RKO (cell line): ENCODE measurements around the gene SH3BP5L.
"Not testable (repeated sequence)": the region's sequence is repeated elsewhere in the genome, so short reads cannot be mapped to it uniquely, and the experiment has no call there.

Experiments used
- DNase-seq: peaks from one replicate; pipeline ENCODE4 v3.0.0-alpha.2; 2016; ENCODE audit warnings: low spot score

The SH3BP5L gene

GRCh38 chr1:248850536-248851251 is 25.0 kb upstream of the SH3BP5L start:
- peak; percentile 38 for DNase-seq

GRCh38 chr1:248850124-248850523 is 24.4 kb upstream of the SH3BP5L start:
- DNase-seq: no peak

- peak; percentile 54 for DNase-seq
These were observed 23.9 kb upstream of the SH3BP5L start for GRCh38 chr1:248849637-248850036.

GRCh38 chr1:248849152-248849551 is 23.4 kb upstream of the SH3BP5L start:
- peak; percentile 29 for DNase-seq

GRCh38 chr1:248848602-248849001 is 22.9 kb upstream of the SH3BP5L start:
- DNase-seq: no peak

GRCh38 chr1:248847956-248848561 is 22.3 kb upstream of the SH3BP5L start:
- no peak for DNase-seq

- no peak for DNase-seq
These were observed 21.7 kb upstream of the SH3BP5L start for GRCh38 chr1:248847181-248847955.

GRCh38 chr1:248844526-248844925 is 18.8 kb upstream of the SH3BP5L start:
- DNase-seq: no peak

- no peak for DNase-seq
These were observed 18.0 kb upstream of the SH3BP5L start for GRCh38 chr1:248843687-248844086.

GRCh38 chr1:248842781-248843331 is 17.1 kb upstream of the SH3BP5L start:
- no peak for DNase-seq

GRCh38 chr1:248841702-248842395 is 16.1 kb upstream of the SH3BP5L start:
- DNase-seq: peak; percentile 82

- peak; percentile 90 for DNase-seq
These were observed 15.2 kb upstream of the SH3BP5L start for GRCh38 chr1:248840946-248841345.

GRCh38 chr1:248839168-248839555 is 13.4 kb upstream of the SH3BP5L start:
- DNase-seq: no peak

- peak; percentile 78 for DNase-seq
These were observed 12.8 kb upstream of the SH3BP5L start for GRCh38 chr1:248838357-248839167.

GRCh38 chr1:248837781-248838356 is 12.2 kb upstream of the SH3BP5L start, which contains the start of gene ZNF672:
Gene ZNF672, plus strand, starts transcription at chr1:248838224. Its CDS starts 9,051 bp downstream, at chr1:248847275.
- peak; percentile 97 for DNase-seq

- DNase-seq: peak; percentile 59
These were observed 11.5 kb upstream of the SH3BP5L start for GRCh38 chr1:248837045-248837780.

- DNase-seq: no peak
These were observed 8.7 kb upstream of the SH3BP5L start for GRCh38 chr1:248834343-248834940.

GRCh38 chr1:248831842-248832241 is 6.1 kb upstream of the SH3BP5L start:
- no peak for DNase-seq

GRCh38 chr1:248830718-248831017 is 5.0 kb upstream of the SH3BP5L start:
- not testable (repeated sequence) for DNase-seq

GRCh38 chr1:248828845-248829244 is 3.1 kb upstream of the SH3BP5L start:
- peak; percentile 96 for DNase-seq
